Activated CD4-positive, CD25-positive, alpha-beta regulatory T cell treated with anti-CD3 and anti-CD28 coated beads, Interleukin-2, amount 50 U/mL, for 72 hours (primary cell): ENCODE results near the gene ZNF618.
"Not testable (repeated sequence)": the region's sequence is repeated elsewhere in the genome, so short reads cannot be mapped to it uniquely, and the experiment has no call there.

Experiments
- DNase-seq: peaks from one replicate; pipeline ENCODE4 v3.0.0; 2021

The ZNF618 gene

DNA sequence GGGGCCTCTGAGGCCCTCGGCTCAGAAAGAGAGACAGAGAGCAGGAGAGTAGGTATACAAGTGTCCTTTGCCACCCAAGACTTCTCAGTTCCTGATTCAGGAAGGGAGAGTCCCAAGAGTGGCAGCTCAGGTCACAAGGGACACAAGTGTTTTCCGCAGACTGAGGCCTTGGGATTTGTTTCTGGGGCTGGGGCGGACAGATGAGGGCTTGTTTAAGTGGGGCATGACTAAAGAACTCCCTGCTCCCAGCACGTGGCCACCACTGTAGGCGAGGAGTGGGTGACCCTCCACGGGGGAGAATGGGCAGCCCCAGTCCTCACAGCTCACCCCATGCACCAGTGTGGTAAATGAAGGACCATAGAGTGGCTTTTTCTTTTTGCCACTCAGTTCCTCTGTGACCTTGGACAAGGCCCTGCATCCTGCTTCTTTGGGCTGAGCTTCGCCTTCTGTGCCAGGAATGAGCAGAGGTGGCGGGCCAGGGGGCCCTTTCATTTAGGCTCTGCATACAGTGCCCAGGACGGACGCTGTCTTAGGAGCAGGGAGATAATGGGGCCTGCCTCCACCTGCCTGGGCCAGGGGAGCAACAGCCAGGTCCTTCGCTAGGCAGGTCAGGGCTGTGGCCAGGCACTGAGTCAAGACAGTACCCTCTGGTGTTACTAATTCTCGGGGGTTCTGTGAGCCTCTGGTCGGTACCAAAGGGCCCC, 151.2 kb downstream of the ZNF618 start:
- DNase-seq = no peak

DNA sequence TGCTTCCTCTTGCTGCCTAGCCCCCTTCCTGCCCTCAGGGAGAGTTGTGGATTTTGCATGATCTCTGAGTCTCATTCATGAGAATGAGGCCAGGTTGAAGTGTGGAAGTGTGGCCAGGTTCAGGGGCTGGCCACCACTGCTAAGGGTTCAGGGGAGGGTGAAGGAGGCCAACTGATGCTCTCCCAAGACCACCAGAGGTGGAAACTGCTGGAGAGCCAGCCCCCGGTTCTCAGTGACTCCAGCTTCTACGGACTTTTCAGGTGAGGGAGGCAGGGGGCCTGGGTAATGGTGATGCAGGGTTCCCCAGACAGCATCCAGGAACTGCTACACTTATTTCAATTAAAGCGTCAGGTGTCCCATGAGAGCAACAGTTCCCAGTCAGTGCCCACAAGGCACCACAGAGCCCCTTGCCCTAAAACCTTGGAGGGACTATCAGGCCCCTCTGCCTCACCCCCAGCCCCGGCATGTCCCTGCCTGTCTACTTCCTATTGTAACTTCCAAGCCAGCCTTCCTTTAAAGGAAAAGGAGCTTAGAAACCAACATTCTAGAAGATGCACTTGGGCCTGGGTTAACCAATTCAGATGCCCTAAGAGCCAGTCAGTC, 151.9 kb downstream of the ZNF618 start:
- no peak for DNase-seq

- no peak for DNase-seq
Measured at GRCh38 chr9:114028646-114029045, 152.5 kb downstream of the ZNF618 start.

DNA sequence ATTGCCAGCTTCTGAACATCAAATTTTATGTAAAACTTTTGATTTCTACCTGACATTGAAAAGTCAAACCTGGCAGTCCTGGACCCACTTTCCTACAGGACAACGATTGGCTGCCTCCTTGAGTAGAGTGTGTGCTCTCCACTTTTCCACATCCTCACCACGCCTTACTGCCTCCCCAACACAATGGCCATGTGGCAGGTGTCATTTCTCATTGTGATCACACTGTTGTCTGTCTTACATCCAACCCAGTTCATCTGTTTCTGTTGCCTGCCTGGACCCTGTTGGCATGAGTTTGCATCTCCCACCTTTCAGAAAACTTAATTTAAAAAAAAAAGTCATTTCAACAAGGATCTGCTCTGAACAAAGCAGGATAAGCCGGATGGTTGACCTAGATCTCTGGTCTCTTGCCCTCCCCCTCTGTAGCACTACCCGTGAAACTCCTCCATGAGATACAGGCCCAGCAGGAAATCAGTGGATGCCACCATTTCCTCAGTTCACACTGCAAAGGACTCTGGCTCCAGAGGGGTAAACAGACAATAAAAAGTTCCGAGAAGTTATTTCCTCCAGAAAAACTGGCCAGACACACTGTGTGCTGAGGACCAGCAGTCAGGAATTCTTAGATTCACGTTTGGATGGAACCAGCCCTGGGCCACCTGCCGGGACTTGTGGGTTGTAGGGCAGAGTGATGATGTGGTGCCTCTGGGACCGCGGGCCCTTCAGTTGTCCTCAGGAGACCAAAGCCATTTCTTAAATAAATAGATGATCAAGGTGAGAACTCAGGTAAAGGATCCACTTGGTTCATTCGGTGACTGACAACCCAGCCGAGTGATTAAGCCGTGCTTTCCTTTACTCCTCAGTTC, 153.4 kb downstream of the ZNF618 start:
- DNase-seq = no peak

DNA sequence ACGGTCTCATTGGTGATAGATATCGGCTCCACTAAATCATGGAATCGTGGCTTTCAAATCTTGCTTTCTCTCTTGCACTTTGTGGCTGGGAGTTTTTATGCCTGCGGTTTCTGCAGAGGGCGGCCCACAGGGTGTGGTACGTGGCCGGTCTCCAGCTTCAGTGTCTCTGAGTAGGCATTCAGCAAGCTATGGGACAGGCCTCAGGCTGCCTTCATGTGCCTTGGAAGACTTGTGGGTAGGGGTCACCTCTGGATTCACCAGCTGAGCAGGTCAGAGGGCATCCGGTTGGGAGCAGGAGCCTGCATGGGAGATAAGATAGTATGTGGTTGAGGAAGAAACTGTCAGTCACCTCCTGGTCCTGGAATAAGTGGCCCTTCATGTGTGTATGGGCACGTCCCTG, 154.3 kb downstream of the ZNF618 start:
- DNase-seq = no peak

DNA sequence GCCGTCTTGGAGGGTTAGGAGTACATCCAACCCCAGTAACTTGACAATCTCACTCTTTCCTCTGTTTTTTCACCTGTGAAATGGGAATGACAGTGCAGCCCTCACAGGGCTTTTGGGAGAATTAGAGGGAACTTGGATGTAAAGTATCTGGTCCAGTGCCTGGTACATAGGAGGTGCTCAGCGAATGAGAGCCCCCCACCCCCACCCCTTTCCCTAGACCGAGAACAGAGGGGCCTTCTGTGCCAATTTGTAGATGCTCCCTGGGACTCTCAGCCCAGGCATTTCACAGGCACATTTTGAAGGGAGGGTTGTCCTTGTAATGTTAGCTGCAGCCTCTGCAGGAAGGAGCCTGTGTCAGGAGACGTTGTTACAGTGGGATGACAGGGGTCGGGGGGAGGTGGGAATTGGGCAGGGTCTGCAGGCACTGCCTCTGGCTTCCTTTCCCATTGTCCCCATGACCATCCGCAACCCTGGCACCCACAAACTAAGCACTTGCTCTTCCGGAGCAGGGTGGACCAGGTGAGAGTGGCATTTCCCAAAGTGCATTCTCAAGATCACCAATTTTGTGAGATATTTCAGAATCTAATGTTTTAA, 155.0 kb downstream of the ZNF618 start:
- no peak for DNase-seq

DNA sequence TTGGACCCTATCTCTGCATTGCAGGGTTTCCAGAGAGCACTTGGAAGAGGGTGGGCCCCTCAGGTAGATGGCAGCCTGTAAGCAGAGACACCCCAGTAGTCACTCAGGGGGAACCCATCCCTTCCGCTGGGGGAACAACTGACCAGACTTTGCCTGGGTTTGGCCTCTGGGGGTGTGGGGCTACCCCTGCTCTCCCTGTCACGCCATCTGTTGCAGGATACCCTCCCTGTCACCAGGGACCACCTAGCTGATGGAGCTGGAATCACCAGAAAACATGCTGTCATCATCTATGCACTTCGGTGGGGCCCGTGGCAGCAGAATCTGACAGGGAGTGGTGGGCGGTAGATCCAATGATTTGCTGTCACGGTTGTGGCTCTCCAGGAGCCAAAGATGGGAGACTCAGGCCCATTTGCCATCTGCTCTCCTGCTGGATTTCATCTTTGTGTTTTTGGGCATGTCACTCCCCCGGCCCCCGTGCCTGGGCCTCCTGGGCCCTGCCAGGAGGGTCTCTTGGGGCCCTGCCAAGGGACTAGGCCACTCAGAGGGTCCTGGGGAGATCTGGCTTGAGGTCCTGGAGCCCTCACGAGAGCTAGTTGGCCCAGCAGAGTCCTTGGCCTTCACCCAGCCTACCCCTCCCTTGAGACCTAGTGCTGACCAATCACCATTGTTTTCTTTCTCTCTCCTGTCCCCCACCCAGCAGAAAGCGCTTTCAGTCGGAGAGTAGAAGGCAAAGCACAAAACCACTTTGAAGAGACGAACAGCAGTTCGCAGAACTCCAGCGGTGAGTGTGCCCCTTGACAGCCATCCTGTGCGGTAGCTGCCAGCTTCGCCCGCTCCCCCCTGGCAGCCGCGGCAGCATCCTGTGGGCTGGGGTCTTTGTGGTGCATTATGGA, 156.1 kb downstream of the ZNF618 start:
- DNase-seq = no peak

GRCh38 chr9:114033397-114034103, 157.4 kb downstream of the ZNF618 start:
- no peak for DNase-seq

- no peak for DNase-seq
Measured at GRCh38 chr9:114034196-114034595, 158.1 kb downstream of the ZNF618 start.

DNA sequence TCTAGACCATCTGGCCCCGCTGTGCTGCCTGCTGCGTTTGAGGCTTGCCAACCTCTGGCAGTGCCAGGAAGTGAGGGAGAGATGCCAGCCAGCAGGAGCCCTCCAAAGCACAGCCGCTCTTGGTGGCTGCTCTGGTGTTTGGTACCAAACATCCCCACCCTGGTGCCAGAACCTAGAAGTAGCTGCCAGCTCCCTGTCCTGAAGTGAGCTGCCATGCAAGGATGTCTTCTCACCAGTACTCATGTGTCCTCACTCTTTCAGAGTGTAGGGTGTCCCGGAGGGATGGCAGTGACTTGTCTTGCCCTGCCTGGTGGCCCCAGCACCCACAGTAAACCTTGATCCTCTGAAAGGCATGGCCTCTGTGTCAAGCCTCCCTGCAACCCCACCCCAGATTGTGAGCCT, 158.6 kb downstream of the ZNF618 start:
- DNase-seq = no peak

DNA sequence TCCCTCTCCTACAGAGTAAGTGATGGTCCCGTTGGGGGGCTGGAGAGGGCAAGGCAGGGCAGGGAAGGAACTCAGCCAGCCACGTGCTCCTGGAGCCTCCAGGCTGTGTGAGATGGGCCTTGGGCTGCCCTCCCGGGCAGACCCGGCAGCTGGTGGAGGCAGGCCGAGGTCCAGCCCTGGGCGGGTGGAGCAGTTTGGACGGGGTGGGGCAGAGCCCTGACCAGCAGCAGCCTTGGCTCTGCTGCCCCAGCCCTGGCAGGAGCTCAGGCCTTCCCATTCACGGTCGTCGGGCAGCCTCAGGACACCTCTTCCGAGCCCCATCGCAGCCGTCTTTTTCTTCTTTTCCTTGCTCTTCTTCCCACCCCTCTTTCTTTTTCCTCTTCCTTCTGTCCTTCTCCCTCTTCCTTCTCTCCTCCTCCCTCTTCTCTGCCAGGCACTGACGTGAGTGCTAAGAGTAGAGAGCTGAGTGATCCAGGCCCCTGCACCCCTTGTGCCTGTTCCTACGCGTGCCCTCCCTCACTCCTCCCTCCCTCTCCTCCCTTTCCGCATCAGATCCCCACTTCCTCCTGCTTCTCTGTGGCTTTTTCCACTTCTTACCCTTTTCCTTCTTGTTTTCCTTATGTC, 159.2 kb downstream of the ZNF618 start:
- no peak for DNase-seq

GRCh38 chr9:114035845-114036801, 160.0 kb downstream of the ZNF618 start:
- no peak for DNase-seq

GRCh38 chr9:114037249-114037648, 161.1 kb downstream of the ZNF618 start:
- no peak for DNase-seq

DNA sequence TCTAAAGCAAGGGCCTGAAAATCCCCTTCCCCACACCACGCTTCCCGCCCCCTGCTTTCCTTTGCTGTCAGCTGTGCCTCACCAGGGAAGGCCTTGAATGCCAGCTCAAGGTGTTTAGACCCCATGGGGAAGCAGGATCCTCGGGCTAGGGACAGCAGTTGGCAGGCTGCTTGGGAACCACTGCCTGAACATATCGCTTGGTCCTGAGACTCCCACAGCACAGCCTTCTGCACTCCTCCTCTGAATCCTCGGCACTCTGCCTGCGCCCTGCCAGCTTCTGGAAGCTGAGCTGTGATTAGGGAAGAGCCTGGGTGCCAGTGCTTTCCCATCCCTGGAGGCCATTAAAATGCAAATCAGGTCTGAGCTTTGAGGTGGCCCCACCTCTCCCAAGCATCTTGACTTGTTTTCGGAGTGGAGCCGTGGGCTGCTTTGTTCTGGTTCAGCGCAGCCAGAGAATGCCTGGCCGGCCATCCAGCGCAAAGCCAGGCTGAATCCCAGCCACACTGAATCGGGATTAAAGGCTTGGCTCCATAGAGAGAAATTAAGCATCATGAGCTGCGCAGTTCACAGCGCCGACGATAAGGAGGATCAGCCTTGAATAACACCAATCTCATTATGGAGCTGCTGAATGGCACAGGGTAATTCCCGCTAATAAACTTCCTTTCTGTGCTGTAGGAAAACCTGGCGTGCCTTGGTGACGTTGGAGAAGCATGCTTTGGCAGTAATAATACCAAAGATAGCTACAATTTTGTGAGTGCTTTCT, 162.0 kb downstream of the ZNF618 start:
- no peak for DNase-seq

- DNase-seq = no peak
Measured at GRCh38 chr9:114038724-114039313, 162.7 kb downstream of the ZNF618 start.

GRCh38 chr9:114039484-114039883, 163.4 kb downstream of the ZNF618 start:
- no peak for DNase-seq

GRCh38 chr9:114043660-114044059, 167.6 kb downstream of the ZNF618 start:
- not testable (repeated sequence) for DNase-seq

DNA sequence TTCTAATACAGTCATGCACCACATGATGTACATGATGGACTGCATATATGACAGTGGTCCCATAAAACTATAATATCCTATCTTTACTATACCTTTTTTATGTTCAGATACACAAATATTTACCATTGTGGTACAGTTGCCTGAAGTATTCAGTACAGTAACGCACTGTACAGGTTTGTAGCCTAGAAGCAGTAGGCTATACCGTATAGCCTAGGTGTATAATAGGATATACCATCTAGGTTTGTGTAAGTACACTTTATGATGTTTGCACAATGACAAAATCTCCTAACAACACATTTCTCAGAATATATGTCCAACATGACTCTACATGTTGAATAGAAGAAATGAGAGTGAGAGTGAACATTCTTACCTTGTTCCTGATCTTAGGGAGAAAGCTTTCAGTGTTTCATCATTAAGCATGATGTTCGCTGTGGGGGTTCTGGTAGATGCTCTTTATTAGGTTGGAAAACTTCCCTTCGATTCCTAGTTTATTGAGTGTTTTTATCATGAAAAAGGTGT, 170.2 kb downstream of the ZNF618 start:
- DNase-seq = no peak

DNA sequence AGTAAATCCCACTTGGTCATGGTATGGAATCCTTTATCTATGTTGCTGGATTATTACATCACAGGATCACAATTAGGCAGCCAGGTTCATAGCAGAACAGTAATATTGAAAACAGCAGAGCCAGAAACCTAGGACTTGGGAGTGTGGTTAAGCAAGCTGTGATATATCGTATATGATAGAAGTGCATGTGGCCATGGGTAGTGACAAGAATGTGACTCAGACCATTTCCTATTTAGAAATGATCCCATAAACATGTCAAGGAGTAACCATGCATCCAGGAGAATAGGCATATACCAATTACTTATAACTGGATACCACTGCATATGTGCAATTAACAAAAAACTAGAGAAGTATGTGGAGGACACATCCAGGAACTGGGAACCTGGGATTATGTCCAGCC, 170.8 kb downstream of the ZNF618 start:
- no peak for DNase-seq
